GM21529 (cell line): ENCODE data around the gene ZBTB33.

Experiments
- ATAC-seq: cut with Tn5 transposase; IDR thresholded peaks from one replicate; pipeline ENCODE4 v1.9.1; 2021; ENCODE audit not compliant: unreplicated experiment

Gene ZBTB33, protein sequence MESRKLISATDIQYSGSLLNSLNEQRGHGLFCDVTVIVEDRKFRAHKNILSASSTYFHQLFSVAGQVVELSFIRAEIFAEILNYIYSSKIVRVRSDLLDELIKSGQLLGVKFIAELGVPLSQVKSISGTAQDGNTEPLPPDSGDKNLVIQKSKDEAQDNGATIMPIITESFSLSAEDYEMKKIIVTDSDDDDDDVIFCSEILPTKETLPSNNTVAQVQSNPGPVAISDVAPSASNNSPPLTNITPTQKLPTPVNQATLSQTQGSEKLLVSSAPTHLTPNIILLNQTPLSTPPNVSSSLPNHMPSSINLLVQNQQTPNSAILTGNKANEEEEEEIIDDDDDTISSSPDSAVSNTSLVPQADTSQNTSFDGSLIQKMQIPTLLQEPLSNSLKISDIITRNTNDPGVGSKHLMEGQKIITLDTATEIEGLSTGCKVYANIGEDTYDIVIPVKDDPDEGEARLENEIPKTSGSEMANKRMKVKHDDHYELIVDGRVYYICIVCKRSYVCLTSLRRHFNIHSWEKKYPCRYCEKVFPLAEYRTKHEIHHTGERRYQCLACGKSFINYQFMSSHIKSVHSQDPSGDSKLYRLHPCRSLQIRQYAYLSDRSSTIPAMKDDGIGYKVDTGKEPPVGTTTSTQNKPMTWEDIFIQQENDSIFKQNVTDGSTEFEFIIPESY

DNA sequence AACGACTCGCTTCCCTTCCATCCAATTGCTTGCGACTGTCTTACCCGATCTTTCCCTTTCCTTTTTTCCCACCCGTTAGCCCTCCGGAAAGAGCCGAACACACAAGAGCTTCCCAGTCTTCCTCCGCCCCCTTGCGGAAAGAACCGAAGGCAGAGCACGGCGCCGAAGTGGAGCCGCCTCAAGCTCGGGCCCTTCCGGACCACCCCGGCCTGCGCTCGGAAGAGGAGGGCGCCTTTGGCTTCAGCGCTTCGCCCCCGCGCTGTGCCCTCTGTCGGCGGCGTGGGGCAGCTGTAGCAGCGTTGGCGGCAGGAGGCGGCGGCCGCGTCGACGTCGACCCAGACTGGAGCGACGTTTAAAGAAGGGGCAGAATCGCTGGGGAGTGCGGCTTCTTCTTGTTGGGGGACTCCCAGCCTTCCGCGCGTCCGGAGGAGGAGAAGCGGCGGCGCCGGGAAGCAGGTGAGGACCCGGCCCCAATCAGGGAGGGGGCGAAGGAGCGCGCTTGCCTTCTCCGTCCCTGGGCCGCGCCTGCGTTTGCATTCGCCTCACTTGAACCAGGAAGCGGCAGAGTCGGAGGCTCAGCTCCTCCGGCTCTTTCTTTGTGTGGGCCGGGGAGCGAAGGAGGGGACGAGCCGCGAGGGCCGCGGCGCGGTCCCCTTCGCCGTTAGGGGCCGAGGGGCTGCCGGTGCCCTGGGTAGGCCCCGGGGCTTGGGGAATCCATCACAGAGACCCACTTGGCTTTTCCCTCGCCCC, at the start of gene ZBTB33:
Gene ZBTB33 (plus strand): TSS at position 291 of the 750 bp plus-strand sequence. CDS start 2,604 bp downstream, outside the sequence.
- peak; percentile 95 for ATAC-seq

DNA sequence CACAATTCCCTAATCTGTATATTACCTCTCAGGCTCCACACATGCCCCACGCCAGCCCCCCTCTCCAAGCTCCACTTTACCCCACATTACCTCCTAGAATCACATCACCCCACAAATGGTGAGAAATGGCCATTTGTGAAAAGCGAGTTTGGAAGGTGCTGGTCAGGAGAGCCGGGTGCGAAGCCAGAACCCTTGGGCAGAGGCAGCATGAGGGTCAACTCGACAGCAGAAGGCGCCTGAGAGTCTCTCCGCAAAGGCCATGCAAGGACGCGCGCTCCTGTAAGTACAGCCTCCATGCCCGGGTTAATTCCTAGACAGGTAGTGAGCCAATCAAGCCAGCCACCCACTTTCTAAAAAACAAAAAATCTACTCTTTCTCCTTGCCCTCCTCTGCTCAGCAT, 49.8 kb upstream of the ZBTB33 start:
- ATAC-seq, result no peak

DNA sequence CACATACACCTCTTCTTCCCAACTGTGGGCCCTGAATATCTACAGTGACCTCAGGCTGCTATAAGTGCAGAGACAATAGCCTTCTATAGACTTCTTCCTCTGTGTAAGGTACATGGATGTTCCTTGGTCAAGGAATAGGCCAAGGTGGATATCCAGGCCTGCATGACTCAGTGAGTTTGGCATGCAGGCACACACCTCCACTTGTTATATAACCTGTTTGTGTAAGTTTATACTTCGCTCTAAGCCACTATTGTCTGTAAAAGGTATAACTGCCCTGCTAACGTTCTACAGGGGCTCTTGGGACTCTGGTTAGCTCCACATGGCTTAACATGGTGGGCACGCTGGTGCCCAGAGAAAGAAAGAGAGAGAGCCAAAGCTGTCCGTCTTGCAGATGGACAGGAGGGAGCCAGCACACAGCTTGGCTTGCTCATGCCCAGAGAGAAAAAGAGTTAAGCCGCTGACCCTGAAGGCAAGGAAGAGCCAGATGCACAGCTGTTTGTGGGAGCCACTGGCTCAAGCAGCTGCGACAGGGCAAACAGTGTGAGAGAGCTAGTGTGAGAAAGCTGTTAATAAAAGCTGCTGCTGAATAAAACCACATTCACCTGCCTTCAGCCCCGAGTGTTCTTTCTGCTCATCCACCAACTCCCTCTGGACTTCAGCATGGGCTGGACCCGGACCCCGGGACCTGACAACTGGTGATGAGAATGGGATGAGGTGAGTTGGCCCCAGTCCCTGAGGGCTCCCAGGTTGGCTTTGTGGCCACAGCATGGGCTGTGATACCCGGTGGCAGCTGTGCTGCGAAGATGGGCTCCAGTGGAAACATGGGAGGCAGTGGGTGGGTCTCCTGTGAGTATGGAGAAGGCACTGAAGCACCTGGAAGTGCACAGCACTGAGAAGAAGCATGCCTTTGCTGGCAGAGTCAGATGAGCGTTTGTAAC, 44.5 kb upstream of the ZBTB33 start:
- no peak for ATAC-seq

DNA sequence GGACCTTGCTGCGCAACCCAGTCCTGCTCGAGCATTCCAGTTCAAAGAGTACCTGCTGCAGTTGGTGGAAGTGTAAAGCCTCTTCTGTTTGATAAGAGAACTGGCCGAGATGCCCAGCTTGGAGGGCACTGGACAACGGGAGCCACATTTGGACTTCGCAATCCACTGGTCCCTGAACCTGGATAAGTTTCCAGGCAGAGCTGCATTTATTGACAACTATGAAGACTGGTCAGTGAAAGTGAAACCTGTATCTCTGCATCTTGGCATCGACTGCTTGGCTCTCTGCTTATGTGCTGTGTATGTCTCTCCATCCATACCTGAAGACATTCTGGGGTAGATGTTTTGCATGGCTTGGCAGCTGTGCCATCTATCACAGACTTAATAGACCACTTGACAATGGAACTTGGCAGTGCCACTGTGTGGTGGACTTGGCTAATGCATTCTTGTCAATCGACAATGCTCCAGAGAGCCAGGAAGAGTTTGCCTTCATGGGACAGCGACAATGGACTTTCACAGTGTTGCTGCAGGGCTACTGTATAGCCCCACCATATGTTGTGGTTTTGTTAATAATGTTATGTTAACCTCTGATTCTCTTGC, 43.5 kb upstream of the ZBTB33 start:
- ATAC-seq, result no peak

DNA sequence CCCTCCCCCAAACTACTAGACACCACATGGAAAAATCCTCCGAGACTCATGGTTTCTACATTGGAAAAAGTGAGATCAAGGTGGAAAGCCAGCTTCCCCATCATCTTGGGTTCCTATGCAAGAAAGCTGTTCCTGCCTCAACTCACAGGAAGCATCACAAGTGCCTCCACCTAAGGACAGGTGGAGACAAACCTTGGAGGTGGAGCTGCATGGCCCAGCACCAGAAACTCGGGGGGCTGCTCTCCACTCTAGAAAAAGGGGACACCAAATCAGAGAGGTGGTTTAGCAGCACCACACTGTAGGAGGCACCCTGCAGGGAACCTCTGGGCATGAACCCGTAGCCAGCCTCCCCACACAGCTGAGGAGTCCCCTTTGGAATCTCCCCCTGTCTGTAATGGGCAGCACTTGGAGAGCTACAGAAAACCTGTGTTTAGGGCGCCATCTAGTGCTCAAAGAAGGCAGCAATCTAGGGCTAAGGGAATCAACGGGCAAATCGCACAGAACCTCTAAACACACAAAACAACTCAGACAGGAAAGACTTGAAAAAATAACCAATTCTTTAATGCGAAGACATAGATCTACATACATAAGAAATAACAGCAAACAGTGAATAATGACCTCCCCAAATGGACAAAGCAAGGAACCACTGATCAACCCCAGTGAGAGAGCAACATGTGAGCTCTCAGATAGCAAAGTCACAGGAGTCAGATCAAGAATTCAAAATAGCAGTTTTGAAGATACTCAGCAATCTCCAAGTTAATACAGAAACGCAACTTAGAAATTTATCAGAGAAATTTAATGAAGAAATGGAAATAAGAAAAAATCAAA, 37.0 kb upstream of the ZBTB33 start:
- ATAC-seq, result peak; percentile 84

DNA sequence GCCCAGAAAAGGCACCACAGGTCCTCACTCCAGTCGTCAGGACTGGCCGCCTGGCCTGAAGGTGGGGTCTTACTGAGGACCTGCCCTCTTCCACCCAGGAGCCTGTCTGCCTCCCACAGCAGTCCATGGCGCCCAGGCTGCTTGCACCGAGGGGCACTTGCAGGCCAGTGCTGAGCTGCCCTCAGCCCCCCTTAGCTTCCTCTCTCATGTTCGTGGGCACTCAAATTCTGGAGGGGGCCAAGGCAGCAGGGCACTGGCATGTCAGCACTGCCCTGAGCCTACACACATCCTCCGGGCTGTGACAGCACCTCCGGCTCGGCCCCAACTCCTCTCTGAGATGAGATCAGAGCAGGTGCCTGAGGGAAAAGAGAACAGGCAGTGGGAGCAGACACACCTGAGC, 27.2 kb upstream of the ZBTB33 start:
- no peak for ATAC-seq

DNA sequence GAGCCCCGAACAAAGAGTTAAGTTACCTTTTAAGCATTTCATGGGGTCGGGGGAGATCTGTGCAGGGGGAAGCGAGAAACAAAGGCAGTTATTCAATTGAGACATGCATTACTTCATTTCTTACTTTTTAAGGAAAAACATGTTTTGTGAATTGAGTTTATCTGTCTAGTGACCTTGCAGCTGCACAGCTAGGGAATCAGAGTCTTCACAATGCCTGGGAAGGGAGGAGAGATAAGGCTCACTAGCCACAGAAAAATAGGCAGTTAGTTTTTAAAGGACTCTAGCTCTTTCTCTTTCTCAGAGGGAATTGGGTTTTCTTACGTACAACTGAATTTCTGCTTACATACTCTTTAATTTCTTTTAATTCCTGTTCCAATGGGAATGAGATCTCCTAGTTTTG, 26.2 kb upstream of the ZBTB33 start:
- no peak for ATAC-seq

DNA sequence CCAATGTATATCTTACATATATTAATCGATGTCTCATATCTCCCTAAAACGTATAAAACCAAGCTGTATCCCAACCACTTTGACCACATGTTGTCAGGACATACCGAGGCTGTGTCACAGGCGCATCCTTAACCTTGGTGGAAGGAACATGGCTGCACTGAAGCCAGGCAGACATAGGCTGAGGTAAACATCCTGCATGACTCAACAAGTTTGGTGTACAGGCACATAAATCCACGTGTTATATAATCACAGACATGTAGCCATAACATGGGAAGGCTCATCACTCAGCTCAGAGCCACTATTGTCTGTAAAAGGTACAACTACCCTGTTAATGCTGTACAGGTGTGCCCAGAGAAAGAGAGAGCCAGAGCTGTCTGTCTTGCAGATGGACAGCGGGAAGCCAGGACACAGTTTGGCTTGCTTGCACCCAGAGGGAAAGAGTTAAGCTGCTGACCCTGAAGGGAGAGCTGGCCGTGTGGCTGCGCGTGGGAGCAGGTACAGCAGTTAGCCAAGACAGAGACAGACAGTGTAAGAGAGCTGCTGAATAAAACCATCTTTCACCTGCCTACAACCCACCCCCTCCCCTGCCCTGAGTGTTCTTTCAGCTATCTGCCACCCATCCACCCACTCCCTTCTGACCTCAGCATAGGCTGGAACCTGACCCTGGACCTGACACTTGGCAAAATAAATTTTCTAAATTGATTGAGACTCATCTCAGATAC, 22.3 kb upstream of the ZBTB33 start:
- no peak for ATAC-seq

DNA sequence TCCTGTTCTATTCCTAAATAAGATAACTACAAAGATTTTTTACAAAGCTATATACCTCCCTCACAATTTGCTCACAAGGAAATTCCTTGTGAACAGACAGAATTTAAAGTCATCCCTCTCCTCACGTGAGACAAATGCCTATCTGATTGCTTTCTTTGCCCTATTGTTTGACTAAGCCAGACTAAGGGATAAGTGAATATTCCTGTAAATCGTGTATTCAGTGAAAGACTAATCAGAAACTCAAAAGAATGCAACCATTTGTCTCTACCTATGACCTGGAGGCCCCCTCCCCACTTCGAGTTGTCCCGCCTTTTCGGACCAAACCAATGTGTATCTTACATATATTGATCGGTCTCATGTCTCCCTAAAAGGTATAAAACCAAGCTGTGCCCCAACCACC, 15.3 kb upstream of the ZBTB33 start:
- no peak for ATAC-seq

DNA sequence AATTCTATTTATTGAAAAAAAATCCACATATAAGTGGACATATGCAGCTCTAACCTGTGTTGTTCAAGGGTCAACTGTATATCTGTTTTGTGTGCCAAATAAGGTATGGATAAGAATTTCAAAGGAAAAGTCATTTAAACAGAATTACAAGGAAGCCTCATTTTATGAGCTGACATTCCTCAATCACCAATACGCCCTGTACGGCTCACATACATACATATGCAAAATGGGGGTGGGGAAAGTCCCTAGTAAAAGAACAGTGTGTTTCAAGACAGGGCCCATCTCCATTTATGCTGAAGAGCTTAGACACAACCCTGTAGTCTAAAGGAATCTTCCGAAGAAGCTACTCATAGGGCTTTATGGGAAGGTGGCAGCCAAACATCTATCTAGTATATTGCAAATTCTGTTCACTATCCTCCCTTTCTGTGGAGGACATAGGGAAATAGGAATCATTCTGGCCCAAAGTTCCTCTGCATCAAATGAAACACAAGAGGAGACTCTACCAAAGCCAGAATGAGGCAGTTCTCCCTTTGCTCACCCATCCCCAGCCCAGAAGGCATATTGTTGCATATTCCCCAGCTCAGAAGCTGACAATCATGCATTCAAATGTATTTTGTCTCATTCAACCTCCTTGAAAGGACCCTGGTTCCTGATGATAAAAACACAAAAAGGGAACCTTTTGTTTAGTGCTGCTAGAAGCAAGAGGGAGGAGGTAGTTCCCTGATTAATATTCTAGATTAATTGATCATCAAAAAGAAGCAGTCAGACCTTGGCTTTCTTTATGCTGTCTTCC, 13.7 kb upstream of the ZBTB33 start:
- ATAC-seq, result no peak

DNA sequence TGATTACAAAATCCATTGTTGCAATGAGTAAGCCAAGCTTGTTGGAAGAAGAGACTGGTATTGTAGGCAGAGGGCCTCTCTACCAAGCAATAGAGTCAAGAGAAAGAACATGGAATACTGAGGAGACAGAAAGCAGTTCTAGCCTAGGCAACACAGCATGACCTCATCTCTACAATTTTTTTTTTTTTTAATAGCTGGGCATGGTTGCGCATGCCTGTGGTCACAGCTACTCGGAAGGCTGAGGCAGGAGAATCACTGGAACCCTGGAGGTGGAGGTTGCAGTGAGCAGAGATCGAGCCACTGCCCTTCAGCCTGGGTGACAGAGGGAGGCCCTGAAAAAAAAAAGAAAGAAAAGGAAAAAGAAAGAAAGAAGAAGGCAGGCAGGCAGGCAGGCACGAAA, 11.7 kb upstream of the ZBTB33 start:
- no peak for ATAC-seq

DNA sequence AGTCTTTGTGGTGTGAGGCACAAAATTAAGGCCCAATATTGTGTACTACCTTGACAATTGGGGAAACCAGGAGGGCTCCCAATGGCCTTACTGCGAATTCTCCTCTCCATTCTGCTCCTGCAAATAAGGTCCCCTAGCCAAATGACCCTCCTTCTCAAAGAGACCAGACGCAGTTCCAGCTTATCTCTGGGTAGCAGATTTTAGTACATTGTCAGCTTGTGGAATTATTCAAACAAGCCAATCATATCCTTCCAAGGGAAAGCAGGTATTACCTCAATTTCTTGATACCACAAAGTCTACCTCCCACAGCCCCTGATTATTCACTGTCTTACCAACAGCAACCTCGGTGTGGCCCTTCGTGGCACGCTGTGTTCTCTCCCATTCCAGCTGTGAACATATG, 7.8 kb upstream of the ZBTB33 start:
- no peak for ATAC-seq

DNA sequence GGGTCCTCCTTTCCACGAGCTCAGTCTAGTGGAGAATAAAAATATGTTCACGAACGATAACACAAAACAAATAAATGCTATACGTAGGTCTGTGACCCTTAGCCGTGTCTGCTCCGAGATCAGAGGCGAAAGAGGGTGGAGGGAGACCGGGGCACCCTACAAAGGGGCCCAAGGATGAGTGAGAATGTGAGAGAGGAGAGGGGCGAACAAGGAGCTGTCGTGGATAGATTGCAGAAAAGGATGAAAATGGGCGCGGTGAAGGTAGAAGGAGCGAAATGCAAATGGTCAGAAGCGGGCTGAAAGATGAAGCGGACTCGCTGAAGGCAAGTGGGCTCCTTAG, 6.2 kb upstream of the ZBTB33 start:
- ATAC-seq, result peak; percentile 20

DNA sequence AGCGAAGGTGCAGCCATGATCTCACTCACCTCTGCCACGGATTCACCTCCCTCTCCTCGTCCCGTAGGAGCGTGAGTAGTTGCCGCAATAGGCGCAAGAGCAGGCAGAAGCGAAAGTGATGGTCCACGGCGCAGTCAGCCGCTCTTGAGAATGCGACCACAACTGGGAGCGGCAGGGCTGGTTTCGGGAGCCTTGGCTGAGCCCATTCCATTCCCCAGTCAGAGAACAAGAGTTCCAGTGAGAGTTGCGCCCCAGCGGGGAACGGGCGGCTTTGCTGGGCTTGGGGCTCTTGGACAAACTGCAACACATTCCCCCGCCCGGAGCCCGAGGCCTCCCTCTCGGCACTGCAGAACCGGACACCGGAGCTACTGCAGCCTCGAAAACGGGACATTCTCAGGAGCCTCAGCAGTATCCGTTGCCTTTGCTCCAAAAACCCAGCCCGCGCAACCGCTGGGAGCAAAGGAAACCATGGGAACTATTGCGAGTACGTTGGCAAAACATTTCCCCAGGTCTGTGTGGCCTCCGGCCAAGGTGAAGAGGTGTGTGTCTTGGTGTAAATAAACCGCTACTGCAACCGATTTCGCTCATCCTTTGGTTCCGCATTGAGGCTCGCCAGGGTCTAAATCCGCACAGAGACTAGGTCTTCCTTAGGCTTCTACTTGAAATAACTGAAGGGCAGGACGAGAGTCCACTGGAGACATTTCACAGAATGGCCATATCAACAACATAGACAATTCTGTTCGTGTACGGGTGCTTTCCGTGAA, 5.7 kb upstream of the ZBTB33 start:
- ATAC-seq, result peak; percentile 77

DNA sequence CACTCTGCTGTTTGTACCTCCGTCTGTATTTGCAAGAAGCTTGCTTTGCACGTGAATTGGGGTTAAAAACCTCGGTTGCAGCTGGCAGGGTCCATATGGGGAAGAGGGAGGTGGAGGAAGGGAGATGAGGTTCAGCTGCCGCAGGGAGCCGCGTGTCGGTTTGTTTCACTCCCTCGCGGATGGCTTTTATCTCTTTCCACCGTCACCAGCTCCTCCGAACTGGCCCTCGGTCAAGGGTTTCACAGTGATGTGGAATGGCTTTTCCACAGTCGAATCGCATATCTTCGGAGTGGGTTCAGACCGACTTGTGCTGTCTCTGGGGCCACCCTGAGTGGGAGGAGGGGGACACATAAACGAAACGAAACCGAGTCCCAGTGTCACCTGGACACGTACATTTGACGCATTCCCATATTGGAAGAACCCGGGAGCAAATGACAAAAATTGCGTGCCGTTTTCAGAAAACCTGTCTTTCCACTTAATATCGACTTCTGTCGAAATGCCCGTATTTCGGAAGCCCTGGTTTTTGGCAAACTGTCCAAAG, 929 bp downstream of the ZBTB33 start:
- ATAC-seq, result peak; percentile 19

DNA sequence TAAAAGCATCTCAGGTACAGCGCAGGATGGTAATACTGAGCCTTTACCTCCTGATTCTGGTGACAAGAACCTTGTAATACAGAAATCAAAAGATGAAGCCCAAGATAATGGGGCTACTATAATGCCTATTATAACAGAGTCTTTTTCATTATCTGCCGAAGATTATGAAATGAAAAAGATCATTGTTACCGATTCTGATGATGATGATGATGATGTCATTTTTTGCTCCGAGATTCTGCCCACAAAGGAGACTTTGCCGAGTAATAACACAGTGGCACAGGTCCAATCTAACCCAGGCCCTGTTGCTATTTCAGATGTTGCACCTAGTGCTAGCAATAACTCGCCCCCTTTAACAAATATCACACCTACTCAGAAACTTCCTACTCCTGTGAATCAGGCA, 3.2 kb downstream of the ZBTB33 start:
- no peak for ATAC-seq

DNA sequence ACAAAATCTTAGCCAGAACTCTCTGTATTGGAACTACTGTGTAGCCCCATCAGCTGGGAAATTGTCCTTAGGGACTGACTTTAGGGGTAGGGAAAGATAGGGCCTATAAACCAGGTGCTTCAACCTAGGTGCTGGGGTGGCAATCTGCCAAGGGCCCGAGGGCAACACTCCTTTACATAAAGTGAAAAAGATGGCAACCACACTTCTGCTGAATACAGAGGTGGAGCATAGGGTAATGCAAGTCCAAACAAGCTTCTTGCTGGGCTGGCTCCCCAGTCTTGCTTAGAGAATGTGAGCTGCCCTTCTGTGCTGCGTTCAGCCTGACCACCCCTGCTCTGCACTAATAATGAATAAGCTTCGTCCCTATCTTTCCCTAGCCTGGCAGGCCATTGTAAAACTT, 9.8 kb downstream of the ZBTB33 start:
- no peak for ATAC-seq
